DMS 273 (cell line): ENCODE data around the gene PCBP2.
A peak's percentile ranks its signal among the peaks of the same experiment; 100 is the strongest.
"Not testable (repeated sequence)": the region's sequence is repeated elsewhere in the genome, so short reads cannot be mapped to it uniquely, and the experiment has no call there.

ENCODE experiments used
- DNase-seq: peaks from one replicate; lab custom pipeline; 2025; ENCODE audit not compliant: unreplicated experiment; lab: John Stamatoyannopoulos, UW

The PCBP2 gene

GRCh38 chr12:53451661-53452158, at the start of gene PCBP2:
PCBP2 (plus strand) TSS chr12:53452102; CDS start chr12:53454801, 2,699 bp downstream.
- peak; percentile 98 for DNase-seq

- DNase-seq, result not testable (repeated sequence)
Observed at GRCh38 chr12:53402351-53402750, 49.6 kb upstream of the PCBP2 start.

- no peak for DNase-seq
Observed at GRCh38 chr12:53402871-53403270, 49.0 kb upstream of the PCBP2 start.

GRCh38 chr12:53410951-53411350, 41.0 kb upstream of the PCBP2 start:
- DNase-seq, result no peak

- DNase-seq, result no peak
Observed at GRCh38 chr12:53413485-53414204, 38.3 kb upstream of the PCBP2 start.

GRCh38 chr12:53414756-53415417, 37.0 kb upstream of the PCBP2 start:
- no peak for DNase-seq

GRCh38 chr12:53415752-53416389, 36.0 kb upstream of the PCBP2 start:
- not testable (repeated sequence) for DNase-seq

GRCh38 chr12:53417291-53417816, 34.5 kb upstream of the PCBP2 start:
- DNase-seq, result not testable (repeated sequence)

GRCh38 chr12:53418221-53418620, 33.7 kb upstream of the PCBP2 start:
- DNase-seq, result no peak

- DNase-seq, result no peak
Observed at GRCh38 chr12:53419756-53420155, 32.1 kb upstream of the PCBP2 start.

GRCh38 chr12:53422247-53422646, 29.7 kb upstream of the PCBP2 start:
- not testable (repeated sequence) for DNase-seq

- no peak for DNase-seq
Observed at GRCh38 chr12:53423597-53423996, 28.3 kb upstream of the PCBP2 start, which contains the start of gene AMHR2. AMHR2 (plus strand) TSS chr12:53423855; CDS start chr12:53423935, 80 bp downstream.

- no peak for DNase-seq
Observed at GRCh38 chr12:53424626-53425514, 27.0 kb upstream of the PCBP2 start.

- no peak for DNase-seq
Observed at GRCh38 chr12:53425515-53426150, 26.3 kb upstream of the PCBP2 start.

- no peak for DNase-seq
Observed at GRCh38 chr12:53427905-53428594, 23.9 kb upstream of the PCBP2 start.

GRCh38 chr12:53428741-53429140, 23.2 kb upstream of the PCBP2 start:
- no peak for DNase-seq

- DNase-seq, result no peak
Observed at GRCh38 chr12:53430116-53430515, 21.8 kb upstream of the PCBP2 start.

GRCh38 chr12:53431187-53431586, 20.7 kb upstream of the PCBP2 start:
- no peak for DNase-seq

- DNase-seq, result not testable (repeated sequence)
Observed at GRCh38 chr12:53435326-53435725, 16.6 kb upstream of the PCBP2 start.
